NK-92 treated with Interleukin-12 subunit alpha and Interleukin-12 subunit beta, amount 100 ng/mL, for 24 hours (cell line): ENCODE results near the gene ARIH2.

Experiments
- DNase-seq: peaks from one replicate; lab custom pipeline; 2025; lab: John Stamatoyannopoulos, UW

The ARIH2 gene

DNA sequence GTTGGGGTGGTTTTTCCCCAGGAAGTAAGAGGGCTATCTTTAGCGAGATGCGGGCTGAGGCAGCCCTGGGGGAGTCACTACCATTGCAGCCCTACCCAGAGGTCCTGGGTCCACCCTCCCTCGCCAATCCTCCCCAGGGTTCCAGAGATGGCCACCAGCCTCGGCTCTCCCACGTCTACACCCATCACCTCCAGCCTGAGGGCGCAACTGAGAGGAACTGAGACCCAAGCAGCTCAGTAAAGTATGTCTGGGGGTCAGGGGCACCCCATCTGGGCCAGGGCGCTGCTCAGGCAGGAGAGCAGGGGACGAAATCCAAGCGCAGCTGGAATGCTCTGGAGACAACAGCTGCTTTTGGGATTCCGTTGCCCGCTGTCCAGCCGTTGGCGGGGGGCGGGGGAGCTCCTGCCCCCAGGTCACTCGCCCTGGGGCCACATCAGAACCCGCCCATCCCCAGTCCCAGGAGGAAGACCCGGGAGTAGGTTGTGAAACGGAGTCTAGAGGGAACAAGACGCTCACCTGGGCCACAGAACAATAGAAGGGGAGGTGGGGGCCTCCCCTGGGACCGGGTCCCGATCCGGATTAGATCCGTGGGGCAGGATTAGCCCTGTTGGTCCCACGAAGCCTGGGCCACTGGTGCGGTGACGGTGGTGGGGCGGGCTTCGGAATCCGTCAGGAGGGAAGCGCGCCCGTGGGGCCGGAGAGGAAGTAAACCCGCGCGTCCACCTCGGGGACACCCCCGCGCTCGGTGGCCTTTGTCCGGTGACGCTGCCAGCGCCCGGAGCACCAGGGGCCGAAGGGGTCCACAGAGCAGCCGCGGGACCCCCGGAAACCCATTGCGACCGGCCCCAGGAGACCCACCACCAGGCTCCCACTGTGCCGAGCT is 101.9 kb downstream of the ARIH2 start:
- DNase-seq = peak; percentile 58

DNA sequence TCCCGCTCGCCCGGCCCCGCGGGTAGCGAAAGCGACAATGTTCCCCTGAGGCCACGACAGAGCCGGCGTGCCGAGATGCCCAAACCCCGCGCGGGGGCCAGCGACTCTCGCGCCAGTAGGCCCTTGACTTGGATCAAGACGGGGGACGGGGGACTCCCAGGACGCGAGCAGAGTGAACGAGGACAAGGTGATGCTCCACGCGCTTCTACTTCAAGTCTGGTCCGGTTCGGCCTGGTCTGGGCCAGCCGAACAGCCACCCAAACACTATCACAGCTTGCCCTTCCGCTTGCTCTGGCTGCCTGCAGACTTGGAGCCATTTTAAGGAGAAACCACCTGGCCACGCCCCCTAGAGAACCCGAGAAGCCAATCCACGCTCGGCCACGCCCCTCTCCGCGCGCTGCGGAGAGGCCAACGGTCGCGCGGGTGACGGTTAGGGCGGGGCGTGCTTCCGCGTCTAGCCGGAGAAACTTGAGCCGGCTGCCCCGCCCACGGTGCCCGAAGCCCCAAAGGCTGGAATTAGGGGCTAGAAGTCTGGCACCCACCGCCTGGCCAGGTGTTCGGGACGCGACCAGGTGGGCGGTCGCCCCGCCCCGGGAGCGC is 102.7 kb downstream of the ARIH2 start:
- DNase-seq = peak; percentile 94

DNA sequence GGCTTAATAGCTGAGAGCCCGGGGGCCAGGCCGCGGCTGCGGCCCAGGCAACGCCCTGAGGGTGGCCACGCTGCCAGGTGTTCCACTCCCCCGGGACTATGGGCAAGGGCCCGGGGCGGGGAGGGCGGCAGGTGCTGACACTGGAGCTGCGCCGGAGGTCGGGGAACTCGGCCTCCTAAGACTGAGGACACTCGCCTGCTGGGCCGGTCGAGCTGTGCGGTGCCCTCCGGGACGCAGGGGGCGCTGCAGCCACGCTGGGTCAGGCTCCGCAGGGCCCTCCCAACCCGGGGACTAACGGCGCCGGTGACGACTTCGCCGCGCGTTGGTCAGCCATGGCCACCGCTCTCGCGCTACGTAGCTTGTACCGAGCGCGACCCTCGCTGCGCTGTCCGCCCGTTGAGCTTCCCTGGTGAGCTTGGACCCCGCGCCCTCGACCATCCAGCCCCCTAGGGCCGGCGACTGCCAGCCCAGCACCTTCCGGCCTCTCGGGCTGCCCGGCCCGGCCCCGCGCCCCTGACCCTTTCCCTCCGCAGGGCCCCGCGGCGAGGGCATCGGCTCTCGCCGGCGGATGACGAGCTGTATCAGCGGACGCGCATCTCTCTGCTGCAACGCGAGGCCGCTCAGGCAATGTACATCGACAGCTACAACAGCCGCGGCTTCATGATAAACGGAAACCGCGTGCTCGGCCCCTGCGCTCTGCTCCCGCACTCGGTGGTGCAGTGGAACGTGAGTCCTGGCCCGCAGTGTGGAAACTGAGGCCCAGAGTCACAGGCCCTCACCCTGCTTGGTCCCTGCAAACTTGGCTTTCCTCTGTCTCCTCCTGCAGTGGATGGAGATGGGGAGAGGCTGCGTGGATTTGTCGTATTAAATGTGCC is 103.4 kb downstream of the ARIH2 start, which contains the start of gene NDUFAF3:
TSS of gene NDUFAF3 (plus strand) at position 309 of the 875 bp plus-strand sequence. CDS start at position 333, 24 bp downstream.
- peak; percentile 80 for DNase-seq

DNA sequence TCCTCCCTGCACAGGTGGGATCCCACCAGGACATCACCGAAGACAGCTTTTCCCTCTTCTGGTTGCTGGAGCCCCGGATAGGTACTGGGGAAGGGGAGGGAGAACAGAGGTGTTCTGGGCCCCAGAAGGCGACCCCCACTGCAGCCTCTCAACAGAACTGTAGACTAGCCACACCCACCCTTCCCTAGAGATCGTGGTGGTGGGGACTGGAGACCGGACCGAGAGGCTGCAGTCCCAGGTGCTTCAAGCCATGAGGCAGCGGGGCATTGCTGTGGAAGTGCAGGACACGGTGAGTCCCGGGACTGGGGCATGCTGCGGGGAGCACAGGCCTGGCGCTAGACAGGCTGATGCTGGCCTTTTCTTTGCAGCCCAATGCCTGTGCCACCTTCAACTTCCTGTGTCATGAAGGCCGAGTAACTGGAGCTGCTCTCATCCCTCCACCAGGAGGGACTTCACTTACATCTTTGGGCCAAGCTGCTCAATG is 104.1 kb downstream of the ARIH2 start:
- no peak for DNase-seq

DNA sequence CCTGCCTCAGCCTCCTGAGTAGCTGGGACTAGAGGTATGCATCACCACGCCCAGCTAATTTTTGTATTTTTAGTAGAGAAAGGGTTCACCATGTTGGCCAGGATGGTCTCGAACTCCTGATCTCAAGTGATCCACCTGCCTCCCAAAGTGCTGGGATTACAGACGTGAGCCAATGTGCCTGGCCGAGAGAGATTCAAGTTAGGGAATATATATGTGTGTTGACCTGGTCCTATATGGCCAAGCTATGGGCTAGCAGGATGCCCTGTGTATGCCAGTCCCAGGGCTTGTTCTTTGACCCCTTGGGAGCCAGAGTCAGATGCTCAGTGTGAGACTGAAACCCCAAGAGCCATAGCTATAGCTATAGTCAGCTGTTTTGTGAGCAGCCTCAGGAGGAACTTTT is 105.1 kb downstream of the ARIH2 start:
- DNase-seq = no peak

DNA sequence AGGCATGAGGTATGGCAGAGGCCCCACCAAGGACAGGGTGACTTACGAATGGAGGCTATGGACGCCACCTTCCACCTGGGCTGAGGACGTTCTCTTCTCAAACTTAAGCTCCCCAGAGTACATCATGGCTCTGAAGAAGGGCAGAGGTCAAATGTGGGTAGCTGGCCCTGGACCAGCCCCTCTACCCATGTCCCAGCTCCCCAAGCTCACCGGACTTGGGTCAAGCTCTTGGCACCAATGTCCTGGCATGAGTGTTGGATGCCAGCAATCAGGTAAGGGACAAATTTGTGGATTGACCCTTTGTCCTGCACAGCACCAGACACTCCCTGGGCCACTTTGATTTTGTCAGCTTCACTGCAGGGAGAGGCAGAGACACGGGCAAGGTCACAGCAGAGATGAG is 105.8 kb downstream of the ARIH2 start:
- no peak for DNase-seq

DNA sequence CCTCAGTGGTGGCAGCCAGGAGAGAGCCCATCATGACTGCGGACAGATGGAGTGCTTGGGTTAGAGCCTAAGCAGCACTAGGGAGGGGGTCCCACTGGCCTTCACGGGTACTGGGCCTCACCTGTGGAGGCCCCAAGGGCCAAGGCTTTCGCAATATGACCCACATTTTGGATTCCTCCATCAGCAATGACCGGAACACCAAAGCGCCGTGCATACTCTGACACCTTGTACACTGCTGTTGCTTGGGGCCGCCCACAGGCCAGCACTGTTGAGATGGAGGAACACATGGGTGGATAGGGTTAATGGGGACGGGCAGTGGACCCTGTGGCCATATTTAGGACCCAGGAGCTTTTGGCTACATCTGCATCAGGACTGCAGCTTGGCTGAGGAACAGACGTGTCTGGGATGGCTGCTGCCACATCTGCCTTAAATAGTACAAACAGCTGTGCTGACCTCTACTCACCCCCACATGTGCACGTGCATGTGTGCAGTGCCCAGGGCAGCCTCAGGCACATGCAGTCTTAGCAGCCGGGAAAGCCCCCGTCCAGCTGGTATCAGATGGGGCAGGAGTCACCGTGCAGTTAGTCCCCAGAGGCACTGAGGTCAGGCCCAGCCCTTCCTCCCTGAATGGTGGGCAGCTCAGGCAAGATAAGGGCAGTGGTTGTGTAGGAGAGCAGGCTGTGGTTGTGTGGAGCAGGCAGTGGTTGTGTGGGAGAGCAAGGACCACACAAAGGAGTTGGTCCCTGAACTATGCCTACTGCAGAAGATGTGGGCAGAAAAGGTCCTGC is 106.6 kb downstream of the ARIH2 start:
- DNase-seq = no peak

DNA sequence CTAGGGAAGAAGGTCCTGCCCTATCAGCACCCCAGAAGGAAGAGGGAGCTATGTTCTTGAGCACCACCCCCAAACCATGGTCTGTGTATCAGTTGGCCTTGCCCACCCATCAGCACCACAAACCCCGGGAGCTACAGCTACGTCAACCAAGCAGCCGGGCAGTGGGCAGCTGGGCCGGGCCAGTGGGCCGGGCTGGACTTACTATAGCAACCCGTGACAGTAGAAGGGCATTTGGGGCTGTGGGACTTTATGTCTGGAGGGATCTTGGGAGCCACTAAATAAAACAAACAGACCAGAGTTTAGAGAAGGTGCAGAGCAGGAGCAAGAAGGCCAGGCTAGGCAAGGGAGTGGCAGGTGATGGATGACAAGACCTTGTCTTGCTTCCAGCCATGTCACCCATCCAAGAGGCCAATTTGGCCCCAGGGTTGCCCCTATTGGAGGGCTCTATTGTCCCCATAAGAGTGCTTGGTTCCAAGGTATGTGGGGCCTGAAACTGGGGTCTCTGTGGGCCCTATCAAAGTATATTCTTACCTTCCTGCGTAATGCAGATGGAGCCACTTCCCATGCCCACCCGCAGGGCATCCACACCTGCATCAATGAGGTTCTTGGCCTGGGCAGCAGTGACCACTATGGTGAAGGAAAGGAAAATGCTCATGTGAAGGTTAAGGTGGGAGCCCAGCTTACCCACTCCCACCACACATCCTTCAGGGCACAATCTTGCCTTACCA is 107.3 kb downstream of the ARIH2 start:
- DNase-seq = no peak

DNA sequence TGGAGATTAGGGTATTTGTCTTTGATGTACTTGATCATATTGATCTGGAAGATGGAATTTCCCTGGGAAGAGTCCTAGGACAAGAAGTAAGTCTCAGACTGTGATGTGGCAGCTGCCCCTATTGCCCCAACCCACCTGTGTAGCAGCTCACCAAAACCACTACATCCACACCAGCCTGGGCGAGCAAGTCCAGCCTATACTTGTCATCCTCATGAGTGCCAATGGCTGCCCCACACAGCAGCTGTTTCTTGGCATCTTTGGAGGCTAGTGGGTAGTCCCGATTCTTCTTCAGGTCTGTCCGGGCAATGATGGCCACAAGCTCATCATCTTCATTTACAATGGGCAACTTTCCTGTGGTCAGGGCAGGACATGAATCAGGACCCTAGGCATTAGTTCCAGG is 107.9 kb downstream of the ARIH2 start:
- no peak for DNase-seq

DNA sequence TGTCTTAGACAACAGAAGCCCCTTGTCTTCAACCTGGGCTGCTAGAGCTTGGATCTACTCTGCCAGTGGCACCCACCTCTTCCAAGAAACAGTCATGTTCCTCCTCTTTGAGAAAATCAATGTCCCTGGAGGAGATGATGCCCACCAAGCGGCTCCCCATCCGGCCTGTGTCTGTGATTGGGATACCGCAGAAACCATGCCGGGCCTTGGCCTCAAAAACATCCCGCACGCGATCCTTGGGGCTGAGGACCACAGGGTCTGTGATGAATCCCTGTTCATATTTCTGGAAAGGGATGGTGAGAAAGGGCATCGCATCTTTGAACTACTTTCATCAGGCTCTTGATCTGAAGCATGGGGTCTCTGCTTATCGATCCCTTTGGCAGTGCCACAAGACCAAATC is 109.0 kb downstream of the ARIH2 start:
- DNase-seq = no peak

DNA sequence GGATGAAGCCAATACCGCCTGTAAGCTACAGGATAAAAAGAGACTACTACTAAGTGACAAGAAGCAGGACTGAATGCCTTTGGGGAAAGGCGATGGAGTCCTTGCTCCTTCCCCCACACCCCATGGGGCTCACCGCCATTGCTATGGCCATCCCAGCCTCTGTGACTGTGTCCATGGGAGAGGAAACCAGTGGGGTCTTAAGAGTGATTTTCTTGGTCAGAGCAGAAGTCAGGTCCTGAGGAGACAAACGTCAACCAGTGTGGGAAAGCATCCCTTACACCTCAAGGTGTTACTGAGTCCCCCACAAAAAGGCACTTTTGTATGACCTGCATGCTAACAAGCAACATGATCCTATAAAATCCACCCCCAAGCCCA is 109.6 kb downstream of the ARIH2 start:
- no peak for DNase-seq

DNA sequence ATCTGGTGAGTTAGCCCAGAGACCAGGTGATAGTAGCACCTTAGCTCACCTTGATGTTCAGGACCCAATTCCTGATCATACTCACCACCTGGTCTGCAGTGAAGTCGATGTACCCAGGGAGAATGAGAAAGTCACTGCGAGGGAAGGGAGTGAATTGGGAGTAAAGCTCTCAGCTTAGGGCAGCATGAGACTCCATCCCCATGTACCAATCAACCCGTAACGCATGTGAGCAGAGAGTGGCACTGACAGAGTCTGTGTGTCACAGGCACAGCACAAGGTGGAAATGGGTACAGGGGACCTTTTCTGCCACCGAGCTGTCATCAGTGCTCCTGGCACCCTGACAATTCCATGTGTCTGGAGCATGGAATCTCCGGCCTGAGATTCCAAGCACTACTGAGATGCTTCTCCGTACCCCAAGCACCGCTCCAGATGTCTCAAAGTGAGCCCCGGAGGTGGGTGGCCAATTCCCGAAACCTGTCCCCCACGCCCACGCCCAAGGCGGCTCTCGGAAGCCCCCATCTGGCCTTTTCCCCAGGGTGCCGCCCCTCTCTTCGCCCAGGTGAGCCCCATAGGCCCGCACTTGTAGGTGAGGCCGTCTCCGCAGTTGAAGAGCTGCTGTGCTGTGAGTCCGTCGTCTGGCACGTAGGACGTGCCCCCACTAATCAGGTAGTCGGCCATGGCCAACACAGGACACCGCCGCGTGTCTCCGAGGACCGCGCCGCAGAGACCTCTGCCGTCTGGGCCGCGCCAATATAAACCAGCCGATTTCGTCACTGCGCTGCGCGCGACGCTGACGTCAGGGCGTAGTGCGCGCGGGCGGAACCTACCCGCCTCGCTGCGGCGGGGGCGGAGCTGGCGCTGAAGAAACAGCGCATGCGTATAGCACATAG is 110.3 kb downstream of the ARIH2 start, which contains the start of gene IMPDH2:
TSS of gene IMPDH2 (minus strand) at position 726 of the 890 bp plus-strand sequence. CDS start at position 678, 48 bp downstream.
- DNase-seq = peak; percentile 80

DNA sequence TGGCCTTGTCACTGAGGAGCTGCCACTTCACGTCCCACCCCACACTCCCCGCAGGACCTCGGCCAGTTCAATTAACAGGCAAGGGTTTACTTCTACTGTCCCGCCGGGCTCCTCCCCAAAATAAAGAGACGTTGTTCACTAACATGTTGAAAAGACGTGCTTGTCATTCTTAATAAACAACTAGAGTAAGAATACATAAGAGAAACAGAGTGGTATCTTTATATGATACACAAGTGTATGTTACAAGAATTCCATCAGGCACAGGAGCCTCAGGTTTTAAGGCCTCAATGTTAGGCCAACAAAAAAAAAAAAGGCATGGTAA is 110.9 kb downstream of the ARIH2 start:
- no peak for DNase-seq

DNA sequence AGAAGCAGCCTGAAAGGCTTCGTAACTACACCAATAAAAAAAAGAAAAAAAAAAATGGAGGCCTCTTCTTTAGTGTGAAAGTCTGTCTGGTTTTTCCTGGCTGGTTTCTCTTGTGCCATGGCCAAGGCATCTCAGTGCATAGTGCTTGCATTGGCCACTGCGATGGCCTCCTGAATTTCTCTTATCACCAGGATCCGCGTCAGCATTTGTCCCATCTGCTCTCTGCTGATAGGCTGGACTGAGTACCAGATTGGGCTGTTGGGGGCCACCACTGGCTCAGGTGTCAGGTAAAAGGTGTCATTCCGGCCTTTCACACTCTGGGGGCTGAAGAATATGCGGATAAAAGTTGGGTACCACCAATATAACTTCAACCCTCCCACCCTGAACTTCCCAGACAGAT is 111.7 kb downstream of the ARIH2 start:
- DNase-seq = no peak

DNA sequence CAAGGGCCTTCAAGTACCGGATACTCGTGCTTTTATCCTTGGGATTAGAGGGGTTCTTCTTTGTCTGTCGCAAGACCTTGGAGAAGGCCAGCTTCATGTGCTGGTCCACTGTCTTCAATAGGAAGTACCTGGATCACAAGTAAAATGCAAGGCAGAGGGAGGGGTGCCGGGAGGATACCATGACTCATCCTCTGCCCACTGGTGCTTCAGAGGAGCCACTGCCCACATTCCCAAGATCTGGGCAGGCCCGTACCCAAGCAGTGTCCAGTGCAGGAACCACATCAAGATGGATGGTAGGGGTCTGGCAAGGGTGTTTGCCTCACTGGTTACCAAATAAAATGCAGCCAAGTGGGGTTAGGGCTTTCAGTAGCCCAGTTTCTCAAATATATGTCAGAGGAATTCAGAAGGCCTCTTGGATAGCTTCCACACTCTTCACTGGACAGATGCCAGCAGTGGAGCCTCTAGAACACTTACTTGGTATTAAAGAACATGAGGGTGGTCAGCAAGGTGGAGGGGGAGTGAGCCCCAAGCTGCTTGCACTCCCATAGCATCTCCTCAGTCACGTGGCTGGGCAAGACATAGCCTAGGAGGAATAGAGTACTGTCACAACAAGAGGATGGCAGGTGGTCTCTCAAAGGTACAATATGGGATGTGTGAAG is 114.1 kb downstream of the ARIH2 start:
- DNase-seq = no peak

DNA sequence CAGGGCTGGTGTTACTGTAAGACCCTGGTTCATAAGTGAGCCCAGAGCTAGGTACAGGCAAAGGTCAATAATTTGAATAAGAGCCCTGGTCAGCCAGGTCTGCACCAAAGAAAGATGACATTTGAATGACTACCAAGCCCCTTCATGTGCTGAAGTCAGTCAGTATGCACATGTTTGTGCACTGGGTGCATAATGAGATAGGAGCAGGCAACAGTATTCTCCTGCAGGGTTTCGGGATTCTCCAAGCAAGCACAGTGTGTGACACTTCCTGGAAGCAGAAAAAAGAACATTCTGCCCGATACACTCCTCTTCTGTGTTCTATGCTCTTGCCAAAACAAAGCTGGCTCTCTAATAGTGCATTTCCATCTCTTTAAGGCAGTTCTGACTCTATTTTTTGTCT is 116.0 kb downstream of the ARIH2 start:
- no peak for DNase-seq

DNA sequence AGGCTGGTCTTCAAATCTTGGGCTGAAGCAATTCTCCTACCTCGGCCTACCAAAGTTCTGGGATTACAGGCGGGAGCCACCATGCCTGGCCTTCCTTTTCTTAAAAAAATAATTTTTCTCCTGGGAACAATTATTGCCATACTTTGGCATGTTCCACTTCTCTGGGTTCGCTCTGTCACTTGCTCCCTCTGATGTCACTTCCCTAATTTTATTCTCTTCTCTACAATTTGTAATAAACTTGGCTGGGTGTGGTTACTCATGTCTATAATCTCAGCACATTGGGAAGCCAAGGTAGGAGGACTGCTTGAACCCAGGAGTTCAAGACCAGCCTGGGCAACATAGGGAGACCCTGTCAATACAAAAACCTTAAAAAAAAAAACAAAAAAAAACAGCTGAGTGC is 116.6 kb downstream of the ARIH2 start:
- no peak for DNase-seq
